HG02870 (cell line): Measurements from ENCODE around the gene KRR1.
"Not testable (repeated sequence)": the region's sequence is repeated elsewhere in the genome, so short reads cannot be mapped to it uniquely, and the experiment has no call there.

Experiments
- ATAC-seq: cut with Tn5 transposase; IDR thresholded peaks from one replicate; pipeline ENCODE4 v1.9.1; 2021; ENCODE audit warnings: mild to moderate bottlenecking, moderate library complexity; ENCODE audit not compliant: unreplicated experiment

Gene KRR1

GRCh38 chr12:75479963-75480461 is 31.4 kb downstream of the KRR1 start:
- peak; percentile 22 for ATAC-seq

- peak; percentile 19 for ATAC-seq
These were observed 33.2 kb downstream of the KRR1 start for GRCh38 chr12:75478116-75478794.

GRCh38 chr12:75477137-75477536 is 34.3 kb downstream of the KRR1 start:
- no peak for ATAC-seq

- ATAC-seq: no peak
These were observed 35.3 kb downstream of the KRR1 start for GRCh38 chr12:75476071-75476470.

- no peak for ATAC-seq
These were observed 37.3 kb downstream of the KRR1 start for GRCh38 chr12:75474116-75474515.

- peak; percentile 72 for ATAC-seq
These were observed 39.2 kb downstream of the KRR1 start for GRCh38 chr12:75471902-75472890.

- ATAC-seq: no peak
These were observed 51.2 kb downstream of the KRR1 start for GRCh38 chr12:75460204-75460603.

GRCh38 chr12:75459755-75460154 is 51.7 kb downstream of the KRR1 start:
- ATAC-seq: no peak

- ATAC-seq: not testable (repeated sequence)
These were observed 53.5 kb downstream of the KRR1 start for GRCh38 chr12:75457866-75458265.

GRCh38 chr12:75457191-75457590 is 54.2 kb downstream of the KRR1 start:
- ATAC-seq: no peak

GRCh38 chr12:75455839-75456238 is 55.6 kb downstream of the KRR1 start:
- no peak for ATAC-seq

GRCh38 chr12:75452675-75453330 is 58.6 kb downstream of the KRR1 start:
- ATAC-seq: no peak

GRCh38 chr12:75447691-75448393 is 63.6 kb downstream of the KRR1 start:
- ATAC-seq: no peak

GRCh38 chr12:75446857-75447256 is 64.6 kb downstream of the KRR1 start:
- no peak for ATAC-seq

- ATAC-seq: not testable (repeated sequence)
These were observed 66.3 kb downstream of the KRR1 start for GRCh38 chr12:75445137-75445507.

- ATAC-seq: no peak
These were observed 66.8 kb downstream of the KRR1 start for GRCh38 chr12:75444429-75445136.

GRCh38 chr12:75443709-75444108 is 67.7 kb downstream of the KRR1 start:
- no peak for ATAC-seq

GRCh38 chr12:75442454-75442853 is 69.0 kb downstream of the KRR1 start:
- not testable (repeated sequence) for ATAC-seq

GRCh38 chr12:75441687-75442449 is 69.5 kb downstream of the KRR1 start:
- not testable (repeated sequence) for ATAC-seq
